Stimulated activated CD4-positive, alpha-beta T cell treated with anti-CD3 and anti-CD28 coated beads, Interleukin-15, amount 100 ng/mL, for 48 hours (primary cell): ENCODE results near the gene SAT2.

ENCODE experiments used
- DNase-seq, 2 donors: peaks; one replicate each; pipeline ENCODE4 v3.0.0-alpha.2; 2020; ENCODE audit warnings: low read depth in 2 of 2

Gene SAT2

DNA sequence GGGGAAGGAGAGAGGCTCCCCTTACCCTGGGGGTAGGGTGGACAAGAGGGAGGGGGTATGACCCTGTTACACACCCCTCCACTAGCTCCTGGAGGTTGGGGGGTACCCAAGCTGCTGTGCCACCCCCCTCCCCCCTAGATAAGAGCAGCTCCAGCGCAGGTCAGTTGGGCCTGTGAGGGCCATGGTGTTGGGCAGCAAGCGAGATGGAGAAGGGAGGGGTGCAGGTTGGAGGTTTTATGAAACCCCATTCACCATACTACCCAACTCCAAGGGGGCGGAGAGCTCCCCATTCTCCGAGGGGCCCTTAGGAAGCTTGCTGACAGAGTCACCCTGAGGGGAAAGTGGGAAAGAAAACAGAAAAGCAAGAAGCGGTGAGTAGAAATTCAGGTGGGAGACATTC is 36.0 kb downstream of the SAT2 start:
- DNase-seq = no peak

DNA sequence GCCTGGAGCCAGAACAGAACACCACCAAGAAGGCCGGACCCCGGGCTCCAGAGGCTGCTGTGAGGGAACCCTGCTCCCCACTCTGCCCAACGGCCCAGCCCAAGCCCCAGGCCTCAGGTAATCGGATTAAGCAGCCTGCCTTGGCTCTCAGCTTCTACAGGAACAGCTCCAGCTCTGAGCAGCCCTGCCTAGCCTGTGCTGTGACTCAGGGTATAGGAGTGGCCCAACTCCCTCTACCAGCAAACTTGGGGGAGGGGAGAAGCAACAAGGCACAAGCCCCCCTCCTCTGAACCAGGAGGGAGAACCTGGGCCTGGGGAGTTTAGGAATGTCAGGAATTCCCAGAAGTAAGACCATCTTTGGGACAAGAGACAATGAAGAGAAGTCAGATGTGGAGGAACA is 36.9 kb downstream of the SAT2 start:
- DNase-seq = no peak

DNA sequence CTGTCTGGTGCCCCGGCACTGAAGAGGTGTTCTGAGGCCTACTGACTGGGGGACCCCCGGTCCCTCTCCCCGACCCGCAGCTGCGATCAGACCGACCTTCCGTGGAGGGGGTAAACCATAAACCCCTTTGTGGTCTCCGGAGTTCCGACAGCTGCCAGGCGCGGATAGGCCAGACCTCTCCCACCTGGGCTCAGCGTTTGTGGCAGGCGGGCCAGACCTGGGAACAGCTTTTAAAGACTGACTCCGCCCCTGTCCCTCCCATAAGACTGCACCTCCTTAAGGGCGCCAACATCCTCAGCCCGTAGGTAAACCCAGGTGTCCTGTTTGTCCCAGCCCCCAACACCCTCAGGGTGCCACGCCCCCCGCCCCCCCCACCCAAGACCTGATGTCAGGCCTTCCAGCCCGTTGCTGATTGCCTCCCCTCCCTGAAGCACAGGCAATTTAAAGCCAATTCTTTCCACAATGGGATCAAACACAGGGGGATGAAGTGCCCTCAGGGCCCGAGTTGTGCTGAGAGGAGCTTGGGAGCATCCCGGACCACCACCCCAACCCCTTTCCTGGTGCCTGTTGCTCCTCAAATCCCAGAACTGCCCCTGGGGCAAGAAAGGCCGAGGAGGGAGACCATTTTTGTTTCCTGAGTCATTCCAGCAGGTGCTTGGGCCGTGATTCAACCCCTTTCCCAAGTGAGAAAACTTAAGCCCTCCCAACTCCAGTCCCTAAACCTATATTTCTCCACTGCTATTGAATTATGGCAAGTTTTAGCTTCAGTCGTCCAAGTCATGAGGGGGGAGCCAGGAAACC is 37.5 kb downstream of the SAT2 start, which contains the start of gene SOX15:
Gene SOX15 (minus strand): TSS at position 204 of the 801 bp plus-strand sequence. CDS start 418 bp downstream, outside the sequence.
- no peak for DNase-seq

DNA sequence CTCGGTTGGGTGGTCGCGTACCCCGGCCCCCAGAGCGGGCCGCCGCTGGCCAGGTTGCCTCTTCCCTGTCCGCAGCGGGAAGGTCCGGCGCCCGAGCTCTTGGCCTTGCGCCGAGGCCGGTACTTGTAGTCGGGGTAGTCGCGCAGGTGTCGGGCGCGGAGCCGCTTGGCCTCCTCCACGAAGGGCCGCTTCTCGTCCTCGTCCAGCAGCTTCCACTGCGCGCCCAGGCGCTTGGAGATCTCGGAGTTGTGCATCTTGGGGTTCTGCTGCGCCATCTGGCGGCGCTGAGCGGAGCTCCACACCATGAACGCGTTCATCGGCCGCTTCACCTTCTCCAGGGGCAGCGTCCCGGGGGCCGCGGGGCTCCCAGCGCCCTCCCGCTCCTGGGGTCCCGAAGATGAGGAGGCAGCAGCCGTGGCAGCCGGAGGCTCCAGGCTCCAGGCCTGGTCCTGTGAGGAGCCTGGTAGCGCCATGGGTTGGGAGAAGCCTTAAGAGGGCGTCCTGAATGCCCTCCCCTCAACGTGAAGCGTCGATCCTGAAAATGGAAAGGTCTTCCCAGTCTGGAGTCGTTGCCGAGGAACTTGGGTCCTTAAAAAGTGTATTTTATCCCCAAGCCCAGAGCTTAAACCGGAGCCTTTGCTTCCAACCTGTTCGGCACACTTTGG is 38.3 kb downstream of the SAT2 start:
- DNase-seq = peak; percentile 49 to 52

DNA sequence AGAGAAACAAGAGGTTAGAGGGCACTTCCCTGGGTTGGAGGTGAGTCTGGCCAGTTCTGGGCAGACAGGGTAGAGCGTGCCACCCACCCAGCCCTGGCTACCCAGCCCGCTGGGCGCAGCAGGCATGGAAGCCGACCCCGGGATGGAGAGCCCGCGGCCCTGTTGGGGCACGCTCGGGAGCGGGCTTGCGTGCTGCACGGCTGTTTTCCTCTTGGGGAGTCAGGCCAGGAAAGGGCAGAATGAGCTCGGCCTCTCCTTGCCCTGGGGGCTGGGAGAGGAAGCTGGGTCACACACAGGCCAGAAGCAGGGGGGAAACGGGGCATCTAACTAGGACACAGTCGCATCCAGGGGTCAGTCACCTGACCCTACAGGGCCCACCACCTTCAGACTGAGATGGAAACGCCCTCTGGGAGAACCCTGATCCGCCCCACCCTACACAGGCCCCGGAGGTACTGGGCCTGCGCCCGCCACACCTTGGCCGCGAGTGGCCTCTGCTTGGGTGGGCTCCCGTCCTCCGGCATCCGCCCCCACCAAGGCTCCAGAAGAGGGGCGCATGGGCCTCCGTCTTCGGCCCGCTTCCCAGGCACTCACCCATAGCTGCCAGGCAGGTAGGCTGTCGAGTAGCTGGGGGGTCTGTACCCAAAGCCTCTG is 38.9 kb downstream of the SAT2 start:
- no peak for DNase-seq

DNA sequence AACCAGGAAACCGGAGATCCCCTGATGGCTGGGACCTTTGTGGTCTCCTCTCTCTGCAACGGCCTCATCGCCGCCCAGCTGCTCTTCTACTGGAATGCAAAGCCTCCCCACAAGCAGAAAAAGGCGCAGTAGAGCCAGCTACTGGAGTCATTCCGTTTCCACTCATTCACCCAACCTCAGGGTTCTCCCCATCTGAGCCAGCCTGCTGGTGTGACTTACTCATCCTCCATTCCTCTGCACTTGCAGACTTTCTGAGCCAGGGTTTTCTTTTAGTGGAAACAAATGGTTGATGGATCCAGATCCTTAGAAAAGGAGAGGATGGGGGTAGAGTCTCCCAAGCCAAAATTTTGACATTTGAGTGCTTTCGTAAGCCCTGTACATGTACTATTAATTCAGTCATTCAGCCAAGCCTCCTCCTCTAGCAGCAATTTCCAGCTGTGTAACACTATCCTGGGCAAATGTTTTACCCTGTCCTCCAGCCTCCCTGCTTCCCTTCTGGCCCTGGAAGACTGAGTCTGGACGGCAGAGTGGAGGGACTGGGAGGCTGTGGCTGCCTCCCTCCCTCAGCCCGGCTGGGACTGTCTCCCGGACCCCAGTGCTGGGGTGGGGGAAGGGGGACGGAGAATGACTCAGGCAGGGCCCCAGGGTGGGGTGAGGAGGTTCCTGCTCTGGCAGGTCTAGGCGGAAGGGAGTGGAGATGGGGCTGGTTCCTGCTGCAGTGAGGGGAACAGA is 40.0 kb downstream of the SAT2 start:
- no peak for DNase-seq

DNA sequence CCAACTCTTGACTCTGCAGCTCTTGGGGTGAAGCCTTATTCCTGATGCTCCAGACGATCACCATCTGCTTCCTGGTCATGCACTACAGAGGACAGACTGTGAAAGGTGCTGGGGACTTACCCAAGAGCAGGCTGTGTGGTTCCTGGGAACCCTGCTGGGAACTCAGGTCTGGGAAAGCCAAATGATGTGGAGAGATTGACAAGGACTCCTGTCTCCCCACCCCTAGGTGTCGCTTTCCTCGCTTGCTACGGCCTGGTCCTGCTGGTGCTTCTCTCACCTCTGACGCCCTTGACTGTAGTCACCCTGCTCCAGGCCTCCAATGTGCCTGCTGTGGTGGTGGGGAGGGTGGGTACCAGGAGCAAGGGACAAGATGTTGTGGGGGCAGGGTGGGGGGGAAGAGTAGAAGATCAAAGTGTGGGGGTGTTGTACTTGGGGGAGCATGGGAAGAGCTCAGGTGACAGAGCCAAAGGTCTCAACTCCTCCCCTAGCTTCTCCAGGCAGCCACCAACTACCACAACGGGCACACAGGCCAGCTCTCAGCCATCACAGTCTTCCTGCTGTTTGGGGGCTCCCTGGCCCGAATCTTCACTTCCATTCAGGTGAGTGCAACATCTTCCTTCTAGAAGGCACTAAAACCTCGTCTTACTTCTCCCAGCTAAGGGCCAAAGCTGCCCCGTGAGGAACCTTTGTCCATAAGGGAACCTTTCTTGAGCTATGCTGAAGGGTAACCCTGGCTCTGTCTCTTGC is 40.8 kb downstream of the SAT2 start:
- DNase-seq = no peak

DNA sequence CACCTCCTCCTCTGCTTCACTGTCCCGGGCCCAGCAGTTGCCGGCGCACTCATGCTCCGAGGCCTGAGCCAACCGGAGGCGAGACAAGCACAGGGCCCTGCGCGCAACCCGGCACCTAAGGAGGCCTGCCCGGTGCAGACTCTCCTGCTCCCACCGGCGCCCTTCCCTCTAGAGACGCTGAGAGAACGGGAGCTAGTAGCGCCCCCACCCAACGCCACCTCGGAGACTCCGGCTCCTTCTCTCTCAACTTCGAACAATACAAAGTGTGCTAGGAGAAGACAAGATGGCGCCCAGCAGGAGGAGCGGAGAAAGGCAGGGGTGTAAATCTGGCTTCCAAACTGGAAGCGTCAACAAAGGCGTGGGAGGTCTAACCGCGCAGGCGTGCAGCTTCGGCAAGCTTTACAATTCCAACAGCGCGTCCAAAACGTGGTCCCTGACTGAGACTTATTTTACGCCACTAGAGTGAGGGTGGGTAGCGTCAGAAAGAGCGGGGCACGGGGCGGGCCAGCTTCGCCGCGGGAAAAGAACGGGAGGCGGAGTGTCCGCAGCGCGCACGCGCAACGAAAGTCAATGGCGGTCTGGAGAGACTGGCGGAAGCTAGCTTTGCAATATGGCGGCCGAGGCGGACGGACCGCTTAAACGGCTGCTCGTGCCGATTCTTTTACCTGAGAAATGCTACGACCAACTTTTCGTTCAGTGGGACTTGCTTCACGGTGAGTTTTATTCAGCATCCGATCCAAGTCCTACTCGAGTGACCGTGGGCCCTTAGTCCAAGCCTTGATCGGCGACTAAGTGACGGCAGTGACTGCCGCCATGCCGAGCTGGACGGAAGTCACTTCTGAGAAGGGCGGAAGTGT is 44.1 kb downstream of the SAT2 start, which contains the start of gene MPDU1:
Gene MPDU1 (plus strand): TSS at position 600 of the 857 bp plus-strand sequence. CDS start 11 bp downstream, at position 611.
- DNase-seq = peak; percentile 93 to 94

DNA sequence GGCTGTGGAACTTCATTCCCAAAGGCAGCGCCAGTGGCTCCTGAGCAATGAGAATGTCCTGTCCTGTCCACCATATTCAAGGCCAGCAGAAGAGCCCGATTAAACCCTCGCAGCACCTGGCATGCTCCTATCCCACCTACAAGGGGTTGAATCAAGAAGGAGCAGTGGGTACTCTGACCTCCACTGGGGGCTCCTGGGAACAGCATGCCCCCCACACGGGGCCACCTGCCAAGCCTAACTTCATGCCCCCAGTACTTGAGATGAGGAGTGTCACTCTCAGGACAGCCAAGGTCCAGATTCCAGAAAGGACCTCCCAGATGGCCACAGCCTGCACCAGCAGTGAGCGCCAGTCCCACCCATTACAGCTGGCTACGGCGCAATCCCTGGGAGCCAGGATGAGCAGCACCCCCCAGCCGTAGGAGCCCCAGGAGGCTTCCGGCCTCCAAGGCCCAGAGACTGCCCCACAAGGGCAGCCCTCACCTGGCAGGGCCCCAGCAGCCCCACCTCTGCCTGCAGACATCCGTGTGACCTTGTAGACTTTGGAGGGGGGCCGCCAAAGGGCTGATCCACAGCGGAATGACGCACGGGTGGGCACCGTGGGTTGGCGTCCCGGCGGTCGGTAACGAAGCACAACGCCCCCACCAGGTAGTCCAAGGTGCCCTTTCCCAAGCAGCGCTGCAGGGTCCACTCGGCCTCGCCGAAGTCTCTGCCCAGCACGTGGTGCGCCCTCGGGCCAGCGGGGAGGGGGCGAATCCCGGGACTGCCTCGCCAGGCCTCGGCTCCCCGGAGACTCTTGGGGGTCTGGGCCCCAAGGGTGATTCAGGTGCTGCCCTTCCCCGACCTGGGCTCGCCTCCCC is 45.0 kb downstream of the SAT2 start:
- DNase-seq = no peak

DNA sequence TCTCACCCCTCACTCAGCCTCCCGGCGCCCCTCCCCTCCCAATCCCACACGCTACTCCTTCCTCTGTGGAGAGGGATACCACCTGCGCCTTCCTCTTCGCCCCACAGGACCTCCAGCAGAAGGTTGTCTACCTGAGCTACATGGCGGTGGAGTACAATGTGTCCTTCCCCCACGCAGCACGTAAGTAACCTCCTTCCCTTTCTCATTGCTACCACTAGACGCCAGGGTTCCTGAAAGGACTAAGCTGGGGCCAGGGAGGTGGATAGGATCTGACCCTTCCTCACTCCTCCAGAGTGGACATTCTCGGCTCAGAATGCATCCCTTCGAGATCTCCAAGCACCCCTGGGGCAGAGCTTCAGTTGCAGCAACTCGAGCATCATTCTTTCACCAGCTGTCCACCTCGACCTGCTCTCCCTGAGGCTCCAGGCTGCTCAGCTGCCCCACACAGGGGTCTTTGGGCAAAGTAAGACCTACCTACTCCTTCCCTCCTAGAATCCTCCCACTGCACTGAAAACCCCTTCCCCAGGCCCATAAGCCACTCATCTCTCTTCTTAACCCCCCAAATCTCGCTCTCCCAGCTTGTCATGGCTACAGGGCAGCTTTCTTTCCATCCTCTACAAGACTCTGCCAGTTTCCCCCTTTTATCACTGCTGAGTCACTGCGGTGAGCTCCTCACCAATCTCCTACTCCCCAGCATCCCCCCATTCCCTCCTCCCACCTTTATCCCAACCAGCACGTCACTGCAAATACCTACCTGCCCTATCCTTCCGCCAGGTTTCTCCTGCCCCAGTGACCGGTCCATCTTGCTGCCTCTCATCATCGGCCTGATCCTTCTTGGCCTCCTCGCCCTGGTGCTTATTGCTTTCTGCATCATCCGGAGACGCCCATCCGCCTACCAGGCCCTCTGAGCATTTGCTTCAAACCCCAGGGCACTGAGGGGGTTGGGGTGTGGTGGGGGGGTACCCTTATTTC is 46.7 kb downstream of the SAT2 start:
- DNase-seq = no peak

DNA sequence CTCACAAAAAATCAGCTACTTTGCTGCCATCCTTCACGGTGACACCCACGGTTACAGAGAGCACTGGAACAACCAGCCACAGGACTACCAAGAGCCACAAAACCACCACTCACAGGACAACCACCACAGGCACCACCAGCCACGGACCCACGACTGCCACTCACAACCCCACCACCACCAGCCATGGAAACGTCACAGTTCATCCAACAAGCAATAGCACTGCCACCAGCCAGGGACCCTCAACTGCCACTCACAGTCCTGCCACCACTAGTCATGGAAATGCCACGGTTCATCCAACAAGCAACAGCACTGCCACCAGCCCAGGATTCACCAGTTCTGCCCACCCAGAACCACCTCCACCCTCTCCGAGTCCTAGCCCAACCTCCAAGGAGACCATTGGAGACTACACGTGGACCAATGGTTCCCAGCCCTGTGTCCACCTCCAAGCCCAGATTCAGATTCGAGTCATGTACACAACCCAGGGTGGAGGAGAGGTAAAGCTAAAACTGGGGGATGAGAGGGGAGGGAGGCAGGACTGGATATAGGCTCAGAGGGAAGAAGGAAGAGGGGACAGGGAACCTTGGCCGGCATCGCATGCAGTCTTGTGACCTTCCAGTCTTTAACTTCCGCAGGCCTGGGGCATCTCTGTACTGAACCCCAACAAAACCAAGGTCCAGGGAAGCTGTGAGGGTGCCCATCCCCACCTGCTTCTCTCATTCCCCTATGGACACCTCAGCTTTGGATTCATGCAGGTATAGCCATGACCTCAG is 47.6 kb downstream of the SAT2 start:
- DNase-seq = no peak

DNA sequence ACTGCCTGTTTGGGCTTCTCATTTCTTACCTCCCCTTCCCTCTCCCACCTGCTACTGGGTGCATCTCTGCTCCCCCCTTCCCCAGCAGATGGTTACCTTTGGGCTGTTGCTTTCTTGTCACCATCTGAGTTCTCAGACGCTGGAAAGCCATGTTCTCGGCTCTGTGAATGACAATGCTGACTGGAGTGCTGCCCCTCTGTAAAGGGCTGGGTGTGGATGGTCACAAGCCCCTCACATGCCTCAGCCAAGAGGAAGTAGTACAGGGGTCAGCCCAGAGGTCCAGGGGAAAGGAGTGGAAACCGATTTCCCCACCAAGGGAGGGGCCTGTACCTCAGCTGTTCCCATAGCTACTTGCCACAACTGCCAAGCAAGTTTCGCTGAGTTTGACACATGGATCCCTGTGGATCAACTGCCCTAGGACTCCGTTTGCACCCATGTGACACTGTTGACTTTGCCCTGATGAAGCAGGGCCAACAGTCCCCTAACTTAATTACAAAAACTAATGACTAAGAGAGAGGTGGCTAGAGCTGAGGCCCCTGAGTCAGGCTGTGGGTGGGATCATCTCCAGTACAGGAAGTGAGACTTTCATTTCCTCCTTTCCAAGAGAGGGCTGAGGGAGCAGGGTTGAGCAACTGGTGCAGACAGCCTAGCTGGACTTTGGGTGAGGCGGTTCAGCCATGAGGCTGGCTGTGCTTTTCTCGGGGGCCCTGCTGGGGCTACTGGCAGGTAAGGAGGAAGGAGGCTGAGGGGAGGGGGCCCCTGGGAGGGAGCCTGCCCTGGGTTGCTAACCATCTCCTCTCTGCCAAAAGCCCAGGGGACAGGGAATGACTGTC is 48.4 kb downstream of the SAT2 start, which contains the start of gene CD68:
Gene CD68 (plus strand): TSS at position 638 of the 833 bp plus-strand sequence. CDS start 40 bp downstream, at position 678.
- DNase-seq = peak; percentile 67 to 74

DNA sequence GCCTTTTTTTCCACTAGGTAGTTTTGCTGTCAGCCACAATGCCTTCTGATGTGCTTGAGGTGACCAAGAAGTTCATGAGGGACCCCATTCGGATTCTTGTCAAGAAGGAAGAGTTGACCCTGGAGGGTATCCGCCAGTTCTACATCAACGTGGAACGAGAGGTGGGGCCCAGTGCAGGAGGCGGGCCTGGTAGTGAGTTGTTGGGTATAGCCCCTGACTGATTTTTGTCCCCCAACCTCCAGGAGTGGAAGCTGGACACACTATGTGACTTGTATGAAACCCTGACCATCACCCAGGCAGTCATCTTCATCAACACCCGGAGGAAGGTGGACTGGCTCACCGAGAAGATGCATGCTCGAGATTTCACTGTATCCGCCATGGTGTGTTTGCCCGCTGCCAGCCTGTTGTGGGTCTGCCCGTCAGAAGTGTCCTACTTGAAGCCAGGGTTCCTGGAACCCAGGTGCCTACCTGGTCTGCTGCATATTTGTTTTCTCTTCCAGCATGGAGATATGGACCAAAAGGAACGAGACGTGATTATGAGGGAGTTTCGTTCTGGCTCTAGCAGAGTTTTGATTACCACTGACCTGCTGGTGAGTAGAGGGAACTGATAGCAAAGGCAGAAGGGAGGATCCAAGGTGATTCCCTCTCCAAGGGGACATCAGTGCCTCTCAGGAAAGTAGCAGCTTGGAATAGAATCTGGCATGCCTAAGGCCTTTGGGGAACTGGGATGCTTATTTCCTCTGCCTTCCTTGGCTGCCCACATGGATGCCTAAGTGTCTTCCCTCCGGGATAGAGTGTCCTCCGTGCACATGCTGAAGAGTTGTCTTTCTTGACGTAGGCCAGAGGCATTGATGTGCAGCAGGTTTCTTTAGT is 50.1 kb downstream of the SAT2 start:
- DNase-seq = no peak

DNA sequence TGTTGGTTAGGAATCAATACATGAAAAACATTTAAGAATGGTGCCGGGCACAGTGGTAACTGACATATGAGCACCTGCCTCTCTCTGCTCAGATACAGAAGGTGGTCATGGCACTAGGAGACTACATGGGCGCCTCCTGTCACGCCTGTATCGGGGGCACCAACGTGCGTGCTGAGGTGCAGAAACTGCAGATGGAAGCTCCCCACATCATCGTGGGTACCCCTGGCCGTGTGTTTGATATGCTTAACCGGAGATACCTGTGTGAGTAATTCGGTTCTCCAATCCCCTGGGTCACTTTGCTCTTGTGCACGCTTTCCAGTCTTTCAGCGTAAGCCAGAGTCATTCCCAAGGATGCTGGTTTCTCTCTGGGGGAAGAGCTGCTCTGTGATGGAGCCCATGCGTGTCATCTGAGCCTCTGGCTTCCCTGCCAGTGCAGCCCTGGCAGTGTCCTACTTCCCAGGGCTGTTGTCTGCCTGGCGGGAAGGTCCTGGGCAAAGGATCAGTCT is 51.1 kb downstream of the SAT2 start:
- no peak for DNase-seq
